Testis (tissue), 3 donors: ENCODE data around the gene OSBPL9. TPM values are rescaled to one million over a fixed set of nuclear protein-coding genes. Genes with fewer than 3 reads are reported as not detected.
"Not testable (repeated sequence)": the region's sequence is repeated elsewhere in the genome, so short reads cannot be mapped to it uniquely, and the experiment has no call there.

Source experiments
- DNase-seq: peaks from one replicate; pipeline ENCODE4 v3.0.0-alpha.2; 2019
- H3K27ac ChIP-seq, 2 donors: fragments of 200-600 bp; sonication (generic); one replicate each; pipeline ENCODE4 v1.5.1; 2019
- H3K27me3 ChIP-seq: fragments of 200-600 bp; sonication (generic); one replicate; pipeline ENCODE4 v1.5.1; 2019
- H3K36me3 ChIP-seq: fragments of 200-600 bp; sonication (generic); one replicate; pipeline ENCODE4 v1.5.1; 2017; ENCODE audit warnings: low read depth; ENCODE audit errors: missing control alignments
- H3K4me1 ChIP-seq: fragments of 200-600 bp; sonication (generic); one replicate; pipeline ENCODE4 v1.5.1; 2019
- H3K4me3 ChIP-seq, 2 donors: fragments of 200-600 bp; sonication (generic); one replicate each; pipeline ENCODE4 v1.5.1; 2017 to 2019
- H3K9me3 ChIP-seq: fragments of 200-600 bp; sonication (generic); one replicate; pipeline ENCODE4 v1.5.1; 2017
- POLR2A ChIP-seq: fragments of 450-650 bp; IDR thresholded peaks from one replicate; pipeline ENCODE4 v1.6.1; 2017; ENCODE audit warnings: antibody characterized with exemption, mild to moderate bottlenecking, moderate library complexity
- WGBS, 2 donors: methylation state at CpG; one replicate each; pipeline ENCODE4 v1.1.5; 2018; 5-methylcytosine and 5-hydroxymethylcytosine counted together
- intact Hi-C: fragments of 100-400 bp; cut with DNase I; formaldehyde crosslinking; loops from one replicate; pipeline ENCODE4 v1.15.1; 2023; ENCODE audit warnings: low total_unique reads
- polyA plus RNA-seq: library from polyadenylated mRNA; stranded (reverse); fragments of 350-450 nt; fragmentation: Illumina TruSeq; extraction: RNeasy Lipid Tissue Mini Kit (QIAGEN cat#74804); gene quantifications from one replicate; pipeline ENCODE4 v1.2.3, GENCODE V29; 2014; ENCODE audit warnings: low read depth, low replicate concordance; ENCODE audit not compliant: insufficient read depth
- total RNA-seq, 2 donors: library from RNA; depleted of rRNA; stranded (reverse); fragments of >200 nt; gene quantifications; one replicate each; pipeline ENCODE4 v1.2.3, GENCODE V29; 2016
- TF ChIP-seq, protein P1 (sequence below), 3 experiments: fragments of 450-650 bp in 2 of 3; fragments of 200-600 bp in 1 of 3; sonication (generic) in 1 of 3; IDR thresholded peaks; one replicate each; pipeline ENCODE4 v1.5.1; 2016 to 2019; ENCODE audit warnings: antibody characterized with exemption in 3 of 3, mild to moderate bottlenecking in 2 of 3, moderate library complexity in 1 of 3

Gene OSBPL9
- total and polyA plus RNA-seq, 3 donors from 2014 or later = 59.3 to 160 (median 117) TPM

DNA sequence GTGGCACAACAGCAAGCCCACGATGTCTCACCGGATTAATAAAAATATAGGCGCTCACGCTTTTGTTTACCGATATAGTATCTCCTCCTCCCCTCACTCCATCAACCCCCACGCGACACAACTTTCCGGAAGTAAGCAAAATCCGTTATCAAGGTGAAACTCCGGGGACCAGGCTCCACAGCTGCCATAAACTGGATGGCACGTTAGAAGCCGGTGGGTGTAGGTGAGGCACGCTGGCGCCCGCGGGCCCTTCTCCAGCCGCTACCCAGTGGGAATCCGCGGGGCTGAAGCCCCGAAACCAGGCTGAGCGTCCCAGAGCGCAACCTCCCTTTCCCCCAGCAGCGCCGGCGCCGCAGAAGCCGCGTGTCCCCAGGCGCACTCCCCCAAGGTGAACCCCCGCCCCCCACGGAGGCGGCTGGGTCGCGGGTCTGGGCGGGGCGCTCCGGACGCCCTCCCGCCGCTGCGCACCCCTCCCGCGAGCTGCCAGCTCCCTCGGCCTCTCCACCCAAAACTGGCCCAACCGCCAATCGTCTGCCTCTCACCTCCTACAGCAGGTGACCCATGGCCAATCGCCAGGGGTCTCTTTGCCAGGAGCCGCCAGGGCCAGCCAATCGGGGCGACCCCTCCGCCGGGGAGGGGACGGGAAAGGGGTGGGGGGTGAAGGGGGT is 112.4 kb downstream of the OSBPL9 start:
- intact Hi-C loops = no loop called here
- Histone ChIP-seq H3K27me3 (no peaks in the 10 kb centered on the region), H3K9me3 (no peaks in the 10 kb centered on the region), H3K36me3 (no peaks in the 10 kb centered on the region), H3K4me3 (peak overlapping the region; percentile 55 to 69), H3K27ac (peak overlapping the region; percentile 25 to 71), H3K4me1 (peaks cover 28% of the 10 kb centered on the region)
- TF ChIP-seq, protein P1, sequence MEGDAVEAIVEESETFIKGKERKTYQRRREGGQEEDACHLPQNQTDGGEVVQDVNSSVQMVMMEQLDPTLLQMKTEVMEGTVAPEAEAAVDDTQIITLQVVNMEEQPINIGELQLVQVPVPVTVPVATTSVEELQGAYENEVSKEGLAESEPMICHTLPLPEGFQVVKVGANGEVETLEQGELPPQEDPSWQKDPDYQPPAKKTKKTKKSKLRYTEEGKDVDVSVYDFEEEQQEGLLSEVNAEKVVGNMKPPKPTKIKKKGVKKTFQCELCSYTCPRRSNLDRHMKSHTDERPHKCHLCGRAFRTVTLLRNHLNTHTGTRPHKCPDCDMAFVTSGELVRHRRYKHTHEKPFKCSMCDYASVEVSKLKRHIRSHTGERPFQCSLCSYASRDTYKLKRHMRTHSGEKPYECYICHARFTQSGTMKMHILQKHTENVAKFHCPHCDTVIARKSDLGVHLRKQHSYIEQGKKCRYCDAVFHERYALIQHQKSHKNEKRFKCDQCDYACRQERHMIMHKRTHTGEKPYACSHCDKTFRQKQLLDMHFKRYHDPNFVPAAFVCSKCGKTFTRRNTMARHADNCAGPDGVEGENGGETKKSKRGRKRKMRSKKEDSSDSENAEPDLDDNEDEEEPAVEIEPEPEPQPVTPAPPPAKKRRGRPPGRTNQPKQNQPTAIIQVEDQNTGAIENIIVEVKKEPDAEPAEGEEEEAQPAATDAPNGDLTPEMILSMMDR (IDR thresholded peaks at IDR 0.05) = no peak
- no peak for TF ChIP-seq POLR2A
- WGBS, 2 donors = 3 to 11% methylated on average over 40 to 46 of the region's 53 CpGs
- peak; percentile 85 for DNase-seq

DNA sequence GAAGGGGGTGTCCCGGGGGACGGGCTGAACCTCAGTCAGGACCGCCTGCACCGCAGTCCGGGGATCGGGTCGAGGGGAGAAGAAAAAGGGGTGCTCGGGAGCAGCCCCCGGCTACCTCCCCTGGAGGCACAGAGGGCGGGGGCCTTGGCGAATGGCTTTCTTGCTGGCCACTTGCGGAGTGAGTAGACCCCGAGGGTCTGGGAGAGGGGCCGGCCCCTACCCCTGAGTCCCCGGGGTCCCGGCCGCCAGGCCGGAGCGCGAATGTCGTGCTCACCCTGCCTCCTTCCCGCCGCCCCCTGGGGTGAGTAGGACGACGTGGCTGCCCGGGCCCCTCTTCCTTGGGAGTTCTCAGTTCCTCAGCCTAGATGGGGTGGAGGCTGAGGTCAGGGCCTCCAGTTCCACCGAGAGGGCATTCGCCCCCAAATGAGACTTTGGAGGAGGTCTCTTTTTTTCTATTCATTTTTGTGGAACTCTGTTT is 113.0 kb downstream of the OSBPL9 start:
- DNase-seq = peak; percentile 37
- Histone ChIP-seq H3K4me1 (peaks cover 33% of the 10 kb centered on the region), H3K27ac (peak overlapping the region; percentile 25 to 71), H3K27me3 (no peaks in the 10 kb centered on the region), H3K36me3 (no peaks in the 10 kb centered on the region), H3K9me3 (no peaks in the 10 kb centered on the region), H3K4me3 (peak overlapping the region; percentile 55 to 69)
- no peak for TF ChIP-seq POLR2A
- TF ChIP-seq, protein P1 (IDR thresholded peaks at IDR 0.05) = no peak
- WGBS, 2 donors = 1 to 3% methylated on average over 22 to 27 of the region's 28 CpGs
- intact Hi-C loops = no loop called here

DNA sequence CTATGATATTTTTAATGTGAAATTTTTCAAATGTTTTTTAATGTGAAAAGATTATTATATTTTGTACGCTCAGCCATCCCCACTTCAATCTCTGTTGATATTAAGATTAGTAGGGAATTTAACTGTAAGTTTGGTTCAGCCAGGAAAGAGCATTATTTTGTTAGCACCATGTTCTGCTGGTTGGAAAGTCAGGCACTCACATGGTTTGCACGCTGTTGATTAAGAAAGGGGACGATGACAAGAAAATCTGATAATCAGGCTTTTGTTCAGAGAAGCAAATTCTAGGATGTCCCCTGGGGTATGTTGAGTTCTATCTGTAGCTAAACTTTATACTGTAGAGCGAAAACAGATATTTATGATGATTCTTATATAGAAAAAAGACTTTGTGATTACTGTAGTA is 115.1 kb downstream of the OSBPL9 start:
- no peak for DNase-seq
- Histone ChIP-seq H3K27me3 (no peaks in the 10 kb centered on the region), H3K27ac (no peak overlapping the region), H3K36me3 (no peaks in the 10 kb centered on the region), H3K4me3 (no peak overlapping the region), H3K9me3 (no peaks in the 10 kb centered on the region), H3K4me1 (peaks cover 52% of the 10 kb centered on the region)
- intact Hi-C loops = no loop called here
- TF ChIP-seq POLR2A = no peak
- TF ChIP-seq, protein P1 (IDR thresholded peaks at IDR 0.05) = no peak
- WGBS, 2 donors = 55 to 62% methylated on average over 4 of the region's 4 CpGs

DNA sequence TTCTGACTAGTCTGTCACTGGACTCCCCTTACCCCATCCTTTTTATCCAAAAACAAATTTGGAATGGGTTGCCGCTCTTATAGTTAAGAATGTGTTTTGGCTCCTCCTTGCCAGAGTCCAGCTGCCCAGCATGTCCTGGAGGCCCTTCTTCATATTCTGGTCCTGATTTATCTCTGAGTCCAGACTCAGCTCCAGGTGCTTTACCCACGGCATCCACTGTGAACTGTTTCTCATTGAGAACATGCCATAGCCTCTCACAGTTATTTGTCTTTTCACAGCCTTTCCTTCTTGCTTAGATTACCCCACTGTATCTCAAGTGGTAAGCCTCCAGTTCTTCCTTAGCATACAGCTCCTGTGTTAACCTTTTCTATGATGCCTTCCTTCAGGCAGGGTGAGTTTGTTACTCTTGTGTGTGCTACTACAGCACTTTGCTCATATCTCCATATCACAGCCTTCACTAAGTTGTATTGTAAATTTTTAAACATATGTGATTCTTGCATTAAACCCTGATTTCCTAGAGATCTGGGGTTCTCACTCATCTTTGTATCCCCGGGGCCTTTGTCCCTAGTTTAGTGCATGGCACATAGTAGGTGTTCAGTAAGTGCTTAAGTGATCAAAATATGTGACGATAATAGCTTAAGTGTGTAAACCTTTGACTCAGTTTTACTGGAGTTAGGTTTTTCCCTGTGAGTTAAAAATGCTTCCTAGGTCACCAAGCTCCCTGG is 116.0 kb downstream of the OSBPL9 start:
- Histone ChIP-seq H3K4me1 (peaks cover 52% of the 10 kb centered on the region), H3K4me3 (no peak overlapping the region), H3K9me3 (no peaks in the 10 kb centered on the region), H3K27ac (no peak overlapping the region), H3K36me3 (no peaks in the 10 kb centered on the region), H3K27me3 (no peaks in the 10 kb centered on the region)
- intact Hi-C loops = no loop called here
- 74 to 75% methylated on average over 4 of the region's 4 CpGs for WGBS, 2 donors
- TF ChIP-seq, protein P1 (IDR thresholded peaks at IDR 0.05) = no peak
- TF ChIP-seq POLR2A = no peak
- DNase-seq = no peak

DNA sequence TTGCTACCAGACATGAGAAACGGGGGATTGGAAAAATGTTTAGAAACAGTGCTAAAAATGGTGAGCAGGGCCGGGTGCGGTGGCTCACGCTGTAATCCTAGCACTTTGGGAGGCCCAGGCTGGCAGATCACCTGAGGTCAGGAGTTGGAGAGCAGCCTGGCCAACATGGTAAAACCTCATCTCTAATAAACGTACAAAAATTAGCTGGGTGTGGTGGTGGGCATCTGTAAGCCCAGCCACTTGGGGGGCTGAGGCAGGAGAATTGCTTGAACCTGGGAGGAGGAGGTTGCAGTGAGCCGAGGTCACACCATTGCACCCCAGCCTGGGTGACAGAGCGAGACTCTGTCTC is 116.5 kb downstream of the OSBPL9 start:
- WGBS, 2 donors = 81 to 84% methylated on average over 7 of the region's 7 CpGs
- H3K27ac ChIP-seq, H3K4me3 ChIP-seq, intact Hi-C loops, H3K27me3 ChIP-seq, H3K9me3 ChIP-seq, DNase-seq, H3K36me3 ChIP-seq: not testable (repeated sequence)
- H3K4me1 ChIP-seq = peaks cover 52% of the 10 kb centered on the region
